ENCODE measurements around the gene CLNK. TPM values are rescaled to one million over a fixed set of nuclear protein-coding genes. Genes with fewer than 3 reads are reported as not detected.

CLNK gene
- total and polyA plus RNA-seq, 12 donors = 0.15 to 0.62 TPM; not detected in 10

DNA sequence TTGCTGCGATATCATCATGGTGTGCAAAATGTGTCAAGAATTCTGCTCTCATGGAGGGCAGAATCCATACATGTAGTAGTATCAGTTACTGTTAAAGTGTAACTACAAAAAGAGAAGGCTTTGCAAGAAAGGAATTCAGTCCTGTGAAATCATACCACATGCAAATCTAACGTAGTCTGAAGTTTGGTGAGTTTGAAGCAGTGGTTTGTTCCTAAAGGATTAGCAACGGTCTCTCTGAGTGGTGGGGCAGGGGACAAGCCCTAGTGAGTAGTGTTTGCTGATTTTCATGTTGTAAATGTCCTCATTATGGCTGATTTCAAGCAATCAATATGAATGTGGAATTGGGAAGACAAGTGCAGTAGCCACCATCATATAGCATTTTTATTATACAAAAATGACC is 47.1 kb upstream of the CLNK start:
- 73 to 77% methylated on average over 3 of the region's 3 CpGs for WGBS, 2 donors
- no peak for ATAC-seq
- TF ChIP-seq, protein P1, sequence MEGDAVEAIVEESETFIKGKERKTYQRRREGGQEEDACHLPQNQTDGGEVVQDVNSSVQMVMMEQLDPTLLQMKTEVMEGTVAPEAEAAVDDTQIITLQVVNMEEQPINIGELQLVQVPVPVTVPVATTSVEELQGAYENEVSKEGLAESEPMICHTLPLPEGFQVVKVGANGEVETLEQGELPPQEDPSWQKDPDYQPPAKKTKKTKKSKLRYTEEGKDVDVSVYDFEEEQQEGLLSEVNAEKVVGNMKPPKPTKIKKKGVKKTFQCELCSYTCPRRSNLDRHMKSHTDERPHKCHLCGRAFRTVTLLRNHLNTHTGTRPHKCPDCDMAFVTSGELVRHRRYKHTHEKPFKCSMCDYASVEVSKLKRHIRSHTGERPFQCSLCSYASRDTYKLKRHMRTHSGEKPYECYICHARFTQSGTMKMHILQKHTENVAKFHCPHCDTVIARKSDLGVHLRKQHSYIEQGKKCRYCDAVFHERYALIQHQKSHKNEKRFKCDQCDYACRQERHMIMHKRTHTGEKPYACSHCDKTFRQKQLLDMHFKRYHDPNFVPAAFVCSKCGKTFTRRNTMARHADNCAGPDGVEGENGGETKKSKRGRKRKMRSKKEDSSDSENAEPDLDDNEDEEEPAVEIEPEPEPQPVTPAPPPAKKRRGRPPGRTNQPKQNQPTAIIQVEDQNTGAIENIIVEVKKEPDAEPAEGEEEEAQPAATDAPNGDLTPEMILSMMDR (IDR thresholded peaks at IDR 0.05) = no peak

DNA sequence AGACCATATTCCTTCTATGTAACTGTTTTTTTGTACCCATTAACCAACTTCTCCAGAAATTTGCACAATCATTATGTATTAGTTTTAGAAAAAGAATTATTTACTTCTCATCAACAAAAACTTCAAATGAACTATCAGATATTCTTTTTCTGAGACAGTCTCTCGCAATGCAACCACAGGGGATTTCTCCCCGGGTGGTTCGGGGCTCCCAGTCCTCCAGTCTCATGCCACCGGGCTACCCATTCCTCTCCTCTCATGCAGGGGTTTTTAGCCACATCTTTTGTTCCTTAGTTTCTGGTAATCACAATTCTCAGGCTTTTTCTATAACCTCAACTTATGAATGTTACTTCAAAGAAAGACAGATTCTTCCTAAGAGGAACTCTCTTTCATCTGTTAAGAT is 46.6 kb upstream of the CLNK start:
- no peak for DNase-seq
- no peak for ATAC-seq
- H3K4me3 ChIP-seq = no peak overlapping the region
- TF ChIP-seq, protein P1 (IDR thresholded peaks at IDR 0.05) = no peak
- H3K36me3 ChIP-seq = no peaks in the 10 kb centered on the region
- H3K27ac ChIP-seq = no peak overlapping the region
- H3K27me3 ChIP-seq = no peaks in the 10 kb centered on the region
- no peaks in the 10 kb centered on the region for H3K4me1 ChIP-seq
- intact Hi-C loops (cut with DNase I) = no loop called here
- no peaks in the 10 kb centered on the region for H3K9me3 ChIP-seq
- WGBS, 2 donors = 69 to 77% methylated on average over 4 of the region's 4 CpGs

More for the DNA sequence above, 47.1 kb upstream of the CLNK start:
- no peak overlapping the region for H3K4me3 ChIP-seq
- intact Hi-C loops (cut with DNase I) = no loop called here
- no peak for DNase-seq
- no peaks in the 10 kb centered on the region for H3K27me3 ChIP-seq
- no peaks in the 10 kb centered on the region for H3K4me1 ChIP-seq
- H3K9me3 ChIP-seq = no peaks in the 10 kb centered on the region
- H3K27ac ChIP-seq = no peak overlapping the region
- no peaks in the 10 kb centered on the region for H3K36me3 ChIP-seq

DNA sequence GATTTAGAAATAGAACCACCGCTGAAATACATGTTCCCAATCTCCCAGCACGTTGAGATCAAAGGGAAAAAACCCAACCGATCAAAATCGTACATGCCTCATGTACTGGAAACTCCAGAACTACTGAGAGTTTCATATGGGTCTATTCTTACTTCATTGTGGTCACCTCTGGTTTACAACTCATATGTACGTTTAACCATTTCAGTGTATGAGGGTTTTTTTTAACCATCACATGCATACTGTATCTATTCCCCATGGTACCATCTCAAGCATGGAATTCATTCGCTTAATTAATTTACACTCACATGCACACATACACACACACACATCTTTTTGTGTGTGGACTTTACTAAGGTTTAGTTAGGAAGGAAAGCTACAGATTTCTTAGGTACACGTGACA is 46.0 kb upstream of the CLNK start:
- DNase-seq = no peak
- Histone ChIP-seq H3K4me1 (no peaks in the 10 kb centered on the region), H3K27ac (no peak overlapping the region), H3K36me3 (no peaks in the 10 kb centered on the region), H3K9me3 (no peaks in the 10 kb centered on the region), H3K4me3 (no peak overlapping the region), H3K27me3 (no peaks in the 10 kb centered on the region)
- TF ChIP-seq, protein P1 (IDR thresholded peaks at IDR 0.05) = no peak
- 88% methylated on average over 7 of the region's 7 CpGs for WGBS, 2 donors
- intact Hi-C loops (cut with DNase I) = no loop called here
- ATAC-seq = no peak

DNA sequence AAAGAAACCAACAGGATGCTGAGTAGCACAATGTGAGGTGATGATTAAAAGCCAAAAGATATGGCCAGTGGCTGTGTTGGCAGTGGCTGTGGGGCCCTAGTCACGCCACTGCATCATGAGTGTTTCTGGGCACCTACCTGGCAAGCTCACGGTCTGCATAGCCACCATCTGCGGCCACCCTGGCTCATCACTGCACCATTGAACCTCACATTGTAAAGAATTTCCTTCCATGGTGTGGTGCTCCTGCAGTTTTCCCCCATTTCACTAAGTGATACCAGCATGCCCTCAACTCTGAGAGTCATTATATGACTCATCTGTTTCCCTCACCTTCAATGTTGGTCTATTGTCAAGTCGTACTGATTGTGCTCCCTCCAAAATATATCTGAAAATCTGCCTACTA is 45.5 kb upstream of the CLNK start:
- Histone ChIP-seq H3K27me3 (no peaks in the 10 kb centered on the region), H3K4me3 (no peak overlapping the region), H3K4me1 (no peaks in the 10 kb centered on the region), H3K36me3 (no peaks in the 10 kb centered on the region), H3K27ac (no peak overlapping the region), H3K9me3 (no peaks in the 10 kb centered on the region)
- ATAC-seq (no peak), DNase-seq (no peak)
- TF ChIP-seq, protein P1 (IDR thresholded peaks at IDR 0.05) = no peak
- intact Hi-C loops (cut with DNase I) = no loop called here
- WGBS, 2 donors = 61 to 62% methylated on average over 4 of the region's 4 CpGs

DNA sequence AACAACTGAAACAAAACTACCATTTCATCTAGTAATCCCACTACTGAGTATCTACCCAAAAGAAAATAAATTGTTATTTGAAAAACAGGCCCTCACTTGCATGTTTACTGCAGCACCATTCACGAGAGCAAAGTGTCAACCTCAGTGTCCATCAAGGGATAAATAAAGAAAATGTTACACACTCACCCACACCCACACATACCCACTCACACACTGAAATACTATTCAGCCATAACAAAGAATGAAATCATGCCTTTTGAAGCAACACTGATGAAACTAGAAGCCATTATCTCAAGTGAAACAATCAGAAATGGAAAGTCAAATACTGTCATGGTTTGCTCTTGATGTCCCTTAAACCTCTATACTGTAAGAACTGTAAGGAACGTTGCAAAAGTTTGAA is 44.8 kb upstream of the CLNK start:
- H3K27ac ChIP-seq = no peak overlapping the region
- intact Hi-C loops (cut with DNase I) = no loop called here
- H3K36me3 ChIP-seq = no peaks in the 10 kb centered on the region
- H3K4me1 ChIP-seq = no peaks in the 10 kb centered on the region
- H3K9me3 ChIP-seq = no peaks in the 10 kb centered on the region
- 63 to 68% methylated on average over 2 of the region's 2 CpGs for WGBS, 2 donors
- H3K4me3 ChIP-seq = no peak overlapping the region
- ATAC-seq (no peak), DNase-seq (no peak)
- TF ChIP-seq, protein P1 (IDR thresholded peaks at IDR 0.05) = no peak
- H3K27me3 ChIP-seq = no peaks in the 10 kb centered on the region
